Renal pelvis (tissue), 12 donors: ENCODE results near the gene NUP93. TPM values are rescaled to one million over a fixed set of nuclear protein-coding genes. Genes with fewer than 3 reads are reported as not detected.
A peak's percentile ranks its signal among the peaks of the same experiment; 100 is the strongest.

Experiments
- DNase-seq: peaks from one replicate; pipeline ENCODE4 v3.0.0-alpha.2; 2013
- long read RNA-seq, 16 experiments: transcript quantifications; one replicate each; lab custom pipeline, GENCODE V29; 2026
- polyA plus RNA-seq, 3 donors: library from polyadenylated mRNA; unstranded; fragments of 120-200 nt; gene quantifications; one replicate each; pipeline ENCODE4 v1.2.1, GENCODE V29; 2013; ENCODE audit not compliant: insufficient read length in 3 of 3

Gene NUP93
- 10 to 100 TPM; 84.3 to 96.6 (median 89.1) TPM for polyA plus RNA-seq
- long read RNA-seq, donor 1, transcript NUP93-201 (22 exons, 2,741 nt): major isoform, 6 of 12 reads
- long read RNA-seq, donor 1, transcript NUP93-210 (20 exons, 2,875 nt): minor isoform, 5 of 12 reads
- long read RNA-seq, donor 1, partial matches to known transcripts: 0 of 12 reads
- long read RNA-seq, donor 1, other reads (novel, unspliced or antisense): 0 of 12 reads
- long read RNA-seq, donor 2, transcript NUP93-210 (20 exons, 2,875 nt): minor isoform, 8 of 19 reads
- long read RNA-seq, donor 2, transcript NUP93-201 (22 exons, 2,741 nt): major isoform, 9 of 19 reads
- long read RNA-seq, donor 2, partial matches to known transcripts: 0 of 19 reads
- long read RNA-seq, donor 2, other reads (novel, unspliced or antisense): 0 of 19 reads
- long read RNA-seq, donor 3, transcript NUP93-206 (2 exons, 458 nt): major isoform, 6 of 20 reads
- long read RNA-seq, donor 3, transcript NUP93-201 (22 exons, 2,741 nt): major isoform, 6 of 20 reads
- long read RNA-seq, donor 3, partial matches to known transcripts: 5 of 20 reads
- long read RNA-seq, donor 3, other reads (novel, unspliced or antisense): 0 of 20 reads
- long read RNA-seq, donor 4, transcript NUP93-201 (22 exons, 2,741 nt): major isoform, 6 of 16 reads
- long read RNA-seq, donor 4, partial matches to known transcripts: 6 of 16 reads
- long read RNA-seq, donor 4, other reads (novel, unspliced or antisense): 0 of 16 reads
- long read RNA-seq, donor 5, partial matches to known transcripts: 5 of 10 reads
- long read RNA-seq, donor 5, other reads (novel, unspliced or antisense): 0 of 10 reads
- long read RNA-seq, donor 6, transcript NUP93-201 (22 exons, 2,741 nt): major isoform, 8 of 19 reads
- long read RNA-seq, donor 6, partial matches to known transcripts: 7 of 19 reads
- long read RNA-seq, donor 6, other reads (novel, unspliced or antisense): 0 of 19 reads
- long read RNA-seq, donor 7, partial matches to known transcripts: 10 of 18 reads
- long read RNA-seq, donor 7, other reads (novel, unspliced or antisense): 0 of 18 reads
- long read RNA-seq, donor 8, partial matches to known transcripts: 0 of 3 reads
- long read RNA-seq, donor 8, other reads (novel, unspliced or antisense): 0 of 3 reads
- long read RNA-seq, donor 9, partial matches to known transcripts: 17 of 26 reads
- long read RNA-seq, donor 9, other reads (novel, unspliced or antisense): 0 of 26 reads
- long read RNA-seq, donor 10, partial matches to known transcripts: 0 of 12 reads
- long read RNA-seq, donor 10, other reads (novel, unspliced or antisense): 0 of 12 reads
- long read RNA-seq, donor 11, transcript NUP93-201 (22 exons, 2,741 nt): major isoform, 5 of 14 reads
- long read RNA-seq, donor 11, partial matches to known transcripts: 6 of 14 reads
- long read RNA-seq, donor 11, other reads (novel, unspliced or antisense): 0 of 14 reads
- long read RNA-seq, donor 12, transcript NUP93-201 (22 exons, 2,741 nt): major isoform, 9 of 14 reads
- long read RNA-seq, donor 12, partial matches to known transcripts: 0 of 14 reads
- long read RNA-seq, donor 12, other reads (novel, unspliced or antisense): 0 of 14 reads
- long read RNA-seq, donor 13, partial matches to known transcripts: 13 of 23 reads
- long read RNA-seq, donor 13, other reads (novel, unspliced or antisense): 0 of 23 reads
- long read RNA-seq, donor 14: 0 reads
- long read RNA-seq, donor 15: 0 reads
- long read RNA-seq, donor 16, transcript NUP93-201 (22 exons, 2,741 nt): major isoform, 8 of 13 reads
- long read RNA-seq, donor 16, partial matches to known transcripts: 0 of 13 reads
- long read RNA-seq, donor 16, other reads (novel, unspliced or antisense): 0 of 13 reads

DNA sequence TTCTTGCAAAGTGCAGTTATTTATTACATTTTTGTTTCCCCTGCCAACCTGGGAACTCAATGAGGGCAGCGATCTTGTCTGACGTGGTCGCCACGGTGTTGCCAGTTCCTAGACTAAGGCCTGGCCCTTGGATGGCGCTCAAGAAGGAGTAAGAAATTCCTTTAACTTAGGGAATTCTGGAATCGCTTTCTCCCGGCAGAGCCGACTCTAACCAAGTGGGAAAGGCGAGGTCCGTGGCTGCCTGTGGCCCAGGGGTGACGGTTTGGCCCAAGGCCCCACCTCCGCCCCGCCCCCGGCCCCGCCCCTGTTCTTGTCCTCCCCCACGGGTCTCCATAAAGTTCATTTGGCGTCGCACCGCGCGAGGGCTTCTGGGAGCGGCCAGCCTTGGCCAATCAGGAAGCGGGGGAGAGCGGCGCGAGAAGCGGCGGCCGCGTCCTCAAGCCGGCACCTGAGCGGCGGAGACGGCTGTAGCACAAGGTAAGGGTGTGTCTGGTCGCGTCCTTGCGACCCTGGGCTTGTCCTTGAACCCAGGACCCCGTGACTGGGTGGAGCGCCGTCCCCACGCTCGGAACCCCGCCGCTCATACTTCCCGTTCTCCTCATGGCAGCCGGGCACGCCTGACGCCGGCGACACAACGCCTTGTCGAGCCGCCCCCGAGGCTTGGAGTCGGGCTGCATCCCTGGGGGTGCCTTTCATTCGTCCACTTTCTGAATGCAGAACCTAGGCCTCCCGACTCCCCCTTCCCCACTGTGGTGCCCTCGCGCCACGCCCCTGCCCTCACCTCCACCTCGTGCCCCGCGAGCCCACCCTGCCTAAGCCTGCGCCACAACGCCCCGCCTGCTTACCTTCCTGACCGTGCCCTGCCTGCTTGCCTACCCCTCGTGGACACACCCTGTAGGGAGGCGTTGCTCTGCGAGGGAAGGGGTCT is at the start of gene NUP93:
Gene NUP93, plus strand, starts transcription at position 395 of the 928 bp plus-strand sequence. CDS start 18,119 bp downstream, outside the sequence.
- DNase-seq: peak; percentile 94

GRCh38 chr16:56681939-56682702 is 47.8 kb upstream of the NUP93 start, which contains the start of gene MT1X:
TSS of gene MT1X (plus strand) at chr16:56682470. CDS start at chr16:56682541, 71 bp downstream.
- peak; percentile 84 for DNase-seq

DNA sequence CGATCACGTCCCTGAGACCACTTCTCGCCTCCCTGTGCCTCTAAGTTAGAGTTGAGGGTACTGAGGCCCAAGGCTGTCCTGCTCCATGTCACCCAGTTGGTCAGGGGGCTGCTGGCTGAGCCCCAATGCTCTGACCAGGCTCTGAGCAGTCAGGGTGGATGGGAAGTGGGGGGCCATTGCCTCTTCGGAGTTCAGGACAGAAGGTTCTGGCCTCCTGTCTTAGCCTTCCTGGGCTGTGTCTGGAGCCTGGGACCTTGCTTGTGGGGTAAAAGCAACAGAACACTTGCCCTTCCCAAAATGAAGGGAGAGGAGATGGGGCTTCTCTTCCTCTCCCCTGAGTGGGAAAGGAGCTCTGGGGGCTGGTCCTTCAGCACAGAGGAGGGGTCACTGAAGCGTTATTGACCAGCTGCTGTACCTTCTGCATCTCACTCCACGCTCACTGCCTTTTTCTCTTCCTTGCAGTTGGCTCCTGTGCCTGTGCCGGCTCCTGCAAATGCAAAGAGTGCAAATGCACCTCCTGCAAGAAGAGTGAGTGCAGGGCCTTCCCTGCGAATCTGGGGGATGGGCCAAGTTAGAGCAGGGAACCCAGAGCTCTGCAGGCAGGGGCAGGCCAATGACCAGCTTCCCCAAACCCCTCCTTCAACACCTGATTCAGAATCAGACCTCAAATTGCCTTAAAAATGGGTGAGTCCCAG is 47.1 kb upstream of the NUP93 start:
- DNase-seq: no peak

DNA sequence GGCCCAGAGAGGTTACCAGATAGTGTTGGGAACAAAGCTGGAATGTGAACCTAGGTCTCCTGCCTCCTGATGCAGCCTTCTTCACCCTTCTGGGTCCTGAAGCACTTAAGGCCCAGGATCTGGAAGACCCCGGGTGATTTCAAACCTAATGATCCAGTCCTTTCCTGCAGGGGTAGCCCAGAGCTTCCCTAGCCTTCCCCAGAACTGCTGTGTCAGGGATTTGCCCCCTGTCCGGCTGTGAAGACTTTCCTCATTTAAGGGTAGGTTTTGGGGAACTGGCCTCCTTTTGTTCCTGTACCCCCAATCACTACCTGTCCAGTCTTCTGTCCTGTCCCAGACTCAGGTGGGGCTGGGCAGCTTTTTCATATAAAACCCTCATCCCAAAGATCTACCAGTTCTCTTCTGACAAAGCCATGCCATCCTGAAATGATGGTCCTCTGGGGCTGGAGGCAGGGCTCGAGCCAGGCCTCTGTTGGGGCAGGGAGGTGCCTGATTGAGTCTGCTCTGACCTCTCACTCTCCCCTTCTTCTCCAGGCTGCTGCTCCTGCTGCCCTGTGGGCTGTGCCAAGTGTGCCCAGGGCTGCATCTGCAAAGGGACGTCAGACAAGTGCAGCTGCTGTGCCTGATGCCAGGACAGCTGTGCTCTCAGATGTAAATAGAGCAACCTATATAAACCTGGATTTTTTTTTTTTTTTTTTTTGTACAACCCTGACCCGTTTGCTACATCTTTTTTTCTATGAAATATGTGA is 46.3 kb upstream of the NUP93 start:
- DNase-seq: no peak

DNA sequence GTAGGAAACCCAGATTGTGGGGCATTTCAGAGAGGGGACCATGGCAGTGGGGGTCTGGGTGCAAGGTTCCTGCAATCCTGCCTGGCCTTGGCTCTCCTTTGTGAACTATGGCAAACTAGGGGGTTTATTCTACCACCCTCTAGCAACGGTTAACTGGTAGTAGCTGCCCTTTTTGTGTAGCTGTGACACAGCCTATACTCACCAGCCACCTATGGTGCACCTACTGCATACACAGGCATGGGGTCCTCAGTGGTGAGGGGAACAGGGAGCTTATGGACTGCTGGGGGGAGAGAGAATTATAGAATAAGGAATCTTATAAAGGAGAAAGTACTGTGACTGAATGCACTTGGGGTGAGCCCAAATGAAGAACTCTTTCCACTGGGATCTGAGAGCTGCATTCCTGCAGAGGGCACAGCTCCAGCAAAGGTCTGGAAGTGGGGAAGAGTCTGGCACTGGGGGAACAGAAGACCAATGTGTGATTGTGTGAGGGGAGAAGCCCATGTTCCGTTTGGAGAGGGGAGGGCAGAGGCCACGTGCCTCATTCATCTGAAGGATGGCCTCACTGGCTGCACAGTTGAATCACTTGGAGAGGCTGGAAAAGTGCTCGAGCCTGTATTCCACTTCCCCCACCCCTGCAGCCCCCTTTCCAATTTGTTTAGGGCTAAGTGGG is 45.5 kb upstream of the NUP93 start:
- DNase-seq: no peak

- DNase-seq: no peak
These were observed 44.9 kb upstream of the NUP93 start for GRCh38 chr16:56684926-56685590.

DNA sequence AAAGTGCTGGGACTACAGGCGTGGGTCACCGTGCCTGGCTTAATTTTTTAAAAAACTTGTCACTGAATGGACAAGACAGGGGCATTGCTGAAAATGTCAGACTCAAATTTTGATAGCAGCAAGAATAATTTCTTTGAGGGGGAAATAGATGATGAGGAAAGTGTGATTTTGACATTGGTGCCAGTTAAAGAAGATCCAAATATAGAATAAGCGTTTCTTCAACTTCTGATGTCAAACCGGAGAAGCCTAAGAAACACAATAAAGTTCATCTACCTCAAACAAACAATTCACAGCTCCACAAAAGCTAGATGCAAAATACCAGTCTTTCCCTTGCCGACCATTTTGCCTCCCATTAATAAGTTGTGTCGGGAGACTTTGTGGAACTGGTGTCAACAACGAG is 43.2 kb upstream of the NUP93 start:
- no peak for DNase-seq

- DNase-seq: no peak
These were observed 41.2 kb upstream of the NUP93 start for GRCh38 chr16:56688762-56689161.

GRCh38 chr16:56689171-56689570 is 40.8 kb upstream of the NUP93 start:
- DNase-seq: no peak

GRCh38 chr16:56690420-56691122 is 39.4 kb upstream of the NUP93 start:
- no peak for DNase-seq

DNA sequence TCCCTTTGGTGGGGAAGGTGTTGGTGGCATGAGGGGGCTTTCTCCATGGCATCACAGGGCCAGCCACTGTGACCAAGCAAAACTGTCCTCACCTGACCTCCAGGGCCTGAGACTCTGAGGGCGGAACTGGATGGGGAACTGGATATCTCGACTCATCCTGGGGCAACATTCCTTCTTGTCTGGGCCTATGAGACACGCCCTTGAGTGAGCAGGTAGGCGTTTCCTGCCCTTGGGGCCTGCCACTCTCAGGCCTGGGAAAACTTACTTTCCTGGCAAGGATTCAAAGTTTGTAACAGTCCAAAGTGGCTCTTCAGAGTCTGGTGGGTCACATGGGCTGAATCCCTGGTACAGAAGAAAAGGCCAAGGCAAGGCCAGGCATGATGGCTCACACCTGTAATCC is 38.0 kb upstream of the NUP93 start:
- peak; percentile 57 for DNase-seq

GRCh38 chr16:56695246-56695645 is 34.7 kb upstream of the NUP93 start:
- DNase-seq: no peak

GRCh38 chr16:56697456-56698155 is 32.3 kb upstream of the NUP93 start:
- no peak for DNase-seq

- DNase-seq: no peak
These were observed 29.7 kb upstream of the NUP93 start for GRCh38 chr16:56700195-56700594.

- no peak for DNase-seq
These were observed 29.3 kb upstream of the NUP93 start for GRCh38 chr16:56700631-56701030.
